GM20000 (cell line): Measurements from ENCODE around the gene FBXO41.

Source experiments
- DNase-seq: peaks from one replicate; pipeline ENCODE4 v3.0.0; 2012; ENCODE audit warnings: low spot score
- CTCF ChIP-seq: IDR thresholded peaks from 2 replicates; pipeline ENCODE4 v1.5.1; 2012; ENCODE audit warnings: mild to moderate bottlenecking, control low read depth; ENCODE audit errors: extremely low read depth, missing control alignments

Gene FBXO41

GRCh38 chr2:73286134-73286655, 1.9 kb upstream of the FBXO41 start:
- DNase-seq: no peak
- TF ChIP-seq CTCF: no peak

GRCh38 chr2:73285159-73285739, 971 bp upstream of the FBXO41 start:
- peak; percentile 70 for DNase-seq
- no peak for TF ChIP-seq CTCF

- no peak for TF ChIP-seq CTCF
- no peak for DNase-seq
Observed at GRCh38 chr2:73283545-73284295, 558 bp downstream of the FBXO41 start.

GRCh38 chr2:73282924-73283544, 1.2 kb downstream of the FBXO41 start:
- no peak for DNase-seq
- no peak for TF ChIP-seq CTCF

GRCh38 chr2:73281244-73281643, 3.0 kb downstream of the FBXO41 start:
- no peak for TF ChIP-seq CTCF
- DNase-seq: no peak

GRCh38 chr2:73279852-73280251, 4.4 kb downstream of the FBXO41 start:
- DNase-seq: no peak
- TF ChIP-seq CTCF: no peak

GRCh38 chr2:73272270-73272669, 12.0 kb downstream of the FBXO41 start:
- no peak for DNase-seq
- no peak for TF ChIP-seq CTCF
